Measurements from ENCODE around the gene TM9SF4.

The TM9SF4 gene, protein sequence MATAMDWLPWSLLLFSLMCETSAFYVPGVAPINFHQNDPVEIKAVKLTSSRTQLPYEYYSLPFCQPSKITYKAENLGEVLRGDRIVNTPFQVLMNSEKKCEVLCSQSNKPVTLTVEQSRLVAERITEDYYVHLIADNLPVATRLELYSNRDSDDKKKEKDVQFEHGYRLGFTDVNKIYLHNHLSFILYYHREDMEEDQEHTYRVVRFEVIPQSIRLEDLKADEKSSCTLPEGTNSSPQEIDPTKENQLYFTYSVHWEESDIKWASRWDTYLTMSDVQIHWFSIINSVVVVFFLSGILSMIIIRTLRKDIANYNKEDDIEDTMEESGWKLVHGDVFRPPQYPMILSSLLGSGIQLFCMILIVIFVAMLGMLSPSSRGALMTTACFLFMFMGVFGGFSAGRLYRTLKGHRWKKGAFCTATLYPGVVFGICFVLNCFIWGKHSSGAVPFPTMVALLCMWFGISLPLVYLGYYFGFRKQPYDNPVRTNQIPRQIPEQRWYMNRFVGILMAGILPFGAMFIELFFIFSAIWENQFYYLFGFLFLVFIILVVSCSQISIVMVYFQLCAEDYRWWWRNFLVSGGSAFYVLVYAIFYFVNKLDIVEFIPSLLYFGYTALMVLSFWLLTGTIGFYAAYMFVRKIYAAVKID

DNA sequence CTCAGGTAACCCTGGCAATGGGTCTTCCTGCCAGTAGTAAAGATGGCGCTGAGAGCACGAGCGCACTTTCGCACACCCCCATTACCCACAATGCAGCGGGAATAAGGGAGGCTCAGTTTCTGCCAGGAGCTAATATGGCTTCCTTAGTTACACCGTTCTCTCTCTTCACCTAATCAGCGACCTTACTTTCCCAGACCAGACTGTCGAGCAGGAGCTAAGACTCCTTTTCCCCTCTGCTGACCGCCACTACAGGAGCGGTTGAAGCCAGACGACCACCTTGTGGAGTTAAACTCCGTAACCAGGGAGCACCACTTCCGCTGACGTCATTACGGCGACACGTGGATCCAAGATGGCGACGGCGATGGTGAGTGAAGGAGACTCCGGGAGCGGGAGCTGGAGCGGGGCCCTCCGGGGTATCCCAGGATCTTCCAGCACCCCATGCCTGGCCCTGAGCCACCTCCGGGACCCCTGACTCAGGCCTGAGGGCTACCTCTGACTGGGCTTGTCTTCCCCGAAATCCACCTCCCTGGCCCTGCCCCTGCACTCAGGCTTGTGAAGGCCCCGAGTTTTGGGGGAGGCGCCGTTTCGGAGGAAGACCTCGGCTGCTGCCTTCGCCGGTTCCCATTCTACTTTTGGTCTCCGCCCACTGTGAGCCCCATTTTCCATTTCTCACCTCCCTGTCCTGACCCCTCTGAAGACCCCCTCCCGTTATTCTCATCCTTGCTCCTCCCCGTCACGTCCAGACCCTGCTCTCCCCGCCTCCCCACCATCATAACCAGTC lies at the start of gene TM9SF4:
Gene TM9SF4, plus strand, starts transcription at position 323 of the 781 bp plus-strand sequence. Its CDS starts 27 bp downstream, at position 350.
- TF ChIP-seq JUND (IDR thresholded peaks at IDR 0.05; ENCODE audit: low read depth), result peak; percentile 11; the same call in 1 of the 2 replicates
- in situ Hi-C loops (cut with HindIII; ENCODE audit: low pct_unique_long_range_greater_than_20kb, low sequenced_read_pairs), result no loop called here
- peak; percentile 71 to 99 for DNase-seq (ENCODE audit: low read depth in 1 of 2, low spot score in 1 of 2)

DNA sequence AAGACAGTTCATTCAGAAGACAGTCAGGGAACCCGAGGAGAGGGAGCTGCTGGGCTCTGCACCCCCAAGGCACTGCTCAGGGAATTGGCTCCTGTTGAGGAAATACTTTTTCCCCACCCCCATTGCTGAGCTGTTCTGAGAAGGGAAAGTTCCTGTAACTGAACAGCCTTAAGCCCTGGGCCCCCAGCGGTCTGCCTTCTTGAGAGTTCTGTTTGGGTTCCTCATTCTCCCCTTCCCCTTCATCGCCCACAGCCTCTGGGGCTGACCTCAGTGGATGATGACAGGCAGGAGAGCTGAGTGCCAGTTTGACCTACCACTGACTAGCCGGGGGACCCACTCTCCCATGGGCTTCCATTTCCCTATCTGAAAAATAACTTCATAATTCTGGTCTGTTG lies 46.7 kb upstream of the TM9SF4 start:
- in situ Hi-C loops (cut with HindIII; ENCODE audit: low pct_unique_long_range_greater_than_20kb, low sequenced_read_pairs), result no loop called here
- no peak for TF ChIP-seq JUND (IDR thresholded peaks at IDR 0.05; ENCODE audit: low read depth)
- no peak for DNase-seq (ENCODE audit: low read depth in 1 of 2, low spot score in 1 of 2)

DNA sequence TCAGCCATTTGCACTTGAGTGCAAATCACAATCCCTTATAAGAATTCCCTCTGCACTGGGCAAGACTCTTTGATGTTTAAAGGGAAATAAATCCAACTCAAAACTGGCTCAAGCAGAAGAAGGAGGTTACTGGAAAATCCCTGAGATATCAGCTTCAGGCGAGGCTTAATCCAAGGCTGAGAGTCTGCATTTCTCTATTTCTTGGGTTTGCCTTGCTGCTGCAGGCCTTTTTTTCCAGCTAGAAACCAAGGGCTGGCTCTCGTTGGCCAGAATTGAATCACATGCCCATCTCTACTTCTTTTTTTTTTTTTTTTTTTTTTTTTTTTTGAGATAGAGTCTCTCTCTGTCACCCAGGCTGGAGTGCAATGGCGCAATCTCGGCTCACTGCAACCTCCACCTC lies 45.8 kb upstream of the TM9SF4 start:
- in situ Hi-C loops (cut with HindIII; ENCODE audit: low pct_unique_long_range_greater_than_20kb, low sequenced_read_pairs), result no loop called here
- TF ChIP-seq JUND (IDR thresholded peaks at IDR 0.05; ENCODE audit: low read depth), result no peak
- DNase-seq (ENCODE audit: low read depth in 1 of 2, low spot score in 1 of 2), result no peak

DNA sequence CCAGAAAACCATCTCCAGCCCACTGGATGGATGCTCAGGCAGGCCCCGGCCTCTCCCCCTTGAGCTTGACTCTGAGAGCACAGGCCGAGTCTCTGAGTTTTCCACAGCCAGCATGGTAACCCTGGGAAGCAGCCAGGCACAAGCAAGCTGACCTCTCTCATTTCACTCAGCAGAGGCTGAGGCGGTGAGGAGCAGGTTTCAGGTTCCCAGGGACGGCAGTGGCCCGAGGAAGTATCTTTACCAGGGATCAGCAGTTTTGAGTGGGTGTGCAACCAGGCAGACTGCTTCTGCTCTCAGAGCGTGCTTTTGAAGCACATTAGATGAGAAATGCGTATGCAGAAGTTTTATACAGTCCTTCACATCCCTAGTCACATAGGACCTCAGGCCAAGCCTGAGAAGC lies 44.8 kb upstream of the TM9SF4 start:
- peak in 1 of 2 experiments; percentile 28 for DNase-seq (ENCODE audit: low read depth in 1 of 2, low spot score in 1 of 2)
- in situ Hi-C loops (cut with HindIII; ENCODE audit: low pct_unique_long_range_greater_than_20kb, low sequenced_read_pairs), result no loop called here
- TF ChIP-seq JUND (IDR thresholded peaks at IDR 0.05; ENCODE audit: low read depth), result no peak

DNA sequence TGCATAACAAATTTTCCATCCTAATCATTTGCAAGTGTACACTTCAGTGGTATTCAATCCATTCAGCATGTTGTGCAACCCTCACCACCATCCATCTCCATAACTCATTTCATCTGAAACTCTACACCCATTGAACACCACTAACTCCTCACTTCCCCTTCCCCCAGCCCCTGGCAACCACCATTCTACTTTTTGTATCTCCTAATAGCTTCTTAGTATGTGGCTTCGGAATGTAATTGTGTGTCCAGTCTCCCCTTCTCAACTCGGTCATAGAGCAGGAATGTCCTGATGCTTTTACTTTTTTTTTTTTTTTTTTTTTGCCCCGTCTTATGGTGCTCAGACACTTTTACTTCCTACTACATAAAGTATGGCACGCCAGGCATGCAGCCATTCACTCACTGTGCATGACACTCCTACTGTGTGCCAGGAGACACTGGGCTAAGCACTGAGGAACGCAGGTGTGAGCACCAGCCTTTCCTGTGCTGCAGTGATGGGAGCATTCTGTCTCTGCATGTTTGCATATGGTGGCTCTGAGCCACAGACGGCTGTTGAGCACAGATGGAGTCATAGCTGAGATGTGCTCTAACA lies 42.2 kb upstream of the TM9SF4 start:
- no peak for TF ChIP-seq JUND (IDR thresholded peaks at IDR 0.05; ENCODE audit: low read depth)
- no peak for DNase-seq (ENCODE audit: low read depth in 1 of 2, low spot score in 1 of 2)
- in situ Hi-C loops (cut with HindIII; ENCODE audit: low pct_unique_long_range_greater_than_20kb, low sequenced_read_pairs), result no loop called here

DNA sequence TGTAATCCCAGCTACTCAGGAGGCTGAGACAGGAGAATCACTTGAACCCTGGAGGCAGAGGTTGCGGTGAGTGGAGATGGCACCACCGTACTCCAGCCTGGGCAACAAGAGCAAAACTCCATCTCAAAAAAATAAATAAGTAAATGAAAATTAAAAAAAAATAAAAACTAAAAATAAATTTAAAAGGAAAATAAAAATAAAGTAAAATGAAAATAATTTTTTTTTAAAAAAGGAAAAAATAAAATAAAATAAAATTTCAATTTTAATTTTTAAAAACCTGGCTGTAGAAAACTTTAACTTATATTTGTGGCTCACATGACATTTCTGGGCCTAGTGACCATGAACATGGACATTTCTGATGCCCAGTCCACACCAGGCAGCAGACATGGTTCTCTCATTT lies 41.3 kb upstream of the TM9SF4 start:
- in situ Hi-C loops (cut with HindIII; ENCODE audit: low pct_unique_long_range_greater_than_20kb, low sequenced_read_pairs), result no loop called here
- no peak for DNase-seq (ENCODE audit: low read depth in 1 of 2, low spot score in 1 of 2)
- no peak for TF ChIP-seq JUND (IDR thresholded peaks at IDR 0.05; ENCODE audit: low read depth)

DNA sequence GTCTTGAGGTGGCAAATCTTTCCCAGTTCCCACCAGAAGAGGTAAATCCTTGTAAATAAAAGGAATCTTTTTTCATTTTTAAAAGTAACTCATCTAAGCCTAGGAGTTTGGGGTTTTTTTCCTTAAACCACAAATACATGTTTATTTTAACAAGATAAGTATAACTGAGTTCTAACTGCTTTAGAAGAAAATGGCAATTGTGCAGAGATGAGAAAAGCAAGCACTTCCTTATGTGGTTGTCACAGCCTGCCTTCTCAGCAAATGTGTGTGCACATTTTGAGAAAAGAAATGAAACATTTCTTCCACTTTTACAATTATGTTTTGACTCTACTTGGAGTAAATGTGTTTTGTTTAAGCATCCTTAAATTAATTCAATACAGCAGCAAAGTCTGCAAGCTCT lies 39.8 kb upstream of the TM9SF4 start:
- no peak for TF ChIP-seq JUND (IDR thresholded peaks at IDR 0.05; ENCODE audit: low read depth)
- in situ Hi-C loops (cut with HindIII; ENCODE audit: low pct_unique_long_range_greater_than_20kb, low sequenced_read_pairs), result no loop called here
- DNase-seq (ENCODE audit: low read depth in 1 of 2, low spot score in 1 of 2), result no peak

DNA sequence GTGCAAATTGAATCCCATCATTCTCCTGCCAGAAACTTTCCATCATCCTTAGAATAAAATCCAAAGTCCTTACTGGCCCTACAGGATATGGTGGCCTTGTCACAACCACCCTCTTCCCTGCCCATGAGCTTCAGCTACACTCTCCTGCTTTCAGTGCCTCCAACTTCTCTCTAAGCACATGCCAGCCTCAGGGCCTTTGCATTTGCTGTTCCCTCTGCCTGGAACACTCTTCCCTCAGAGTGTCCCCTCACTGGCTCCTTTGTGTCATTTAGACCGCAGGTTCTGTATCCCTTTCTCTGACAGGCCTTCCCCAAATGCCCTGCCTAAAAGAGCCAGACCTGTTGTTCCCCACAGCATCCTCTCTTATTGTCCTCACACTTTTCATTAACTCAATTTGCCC lies 39.2 kb upstream of the TM9SF4 start:
- TF ChIP-seq JUND (IDR thresholded peaks at IDR 0.05; ENCODE audit: low read depth), result no peak
- in situ Hi-C loops (cut with HindIII; ENCODE audit: low pct_unique_long_range_greater_than_20kb, low sequenced_read_pairs), result no loop called here
- no peak for DNase-seq (ENCODE audit: low read depth in 1 of 2, low spot score in 1 of 2)

DNA sequence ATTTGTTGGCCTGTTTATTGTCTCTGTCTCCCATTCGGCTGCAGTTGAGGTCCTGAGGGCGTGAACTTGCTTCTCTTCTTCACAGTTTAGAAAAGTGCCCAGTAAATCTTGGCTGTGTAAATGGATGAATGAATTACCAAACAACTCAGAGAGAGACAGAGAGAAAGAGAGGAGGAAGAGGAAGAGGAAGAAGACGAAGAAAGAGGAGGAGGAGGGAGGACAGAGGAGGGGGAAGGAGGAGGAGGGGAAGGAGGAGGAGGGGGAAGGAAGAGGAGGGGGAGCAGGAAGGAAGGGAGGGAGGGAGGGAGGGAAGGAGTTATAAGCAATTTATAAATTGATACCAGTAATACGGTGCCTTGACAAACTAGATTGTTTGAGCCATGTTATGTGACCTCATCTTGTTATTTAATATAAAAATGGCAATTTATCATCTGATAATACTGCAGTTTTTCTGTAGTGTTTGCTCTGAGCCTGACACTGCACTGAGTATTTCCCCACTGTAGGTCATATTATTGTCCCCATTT lies 38.8 kb upstream of the TM9SF4 start:
- TF ChIP-seq JUND (IDR thresholded peaks at IDR 0.05; ENCODE audit: low read depth), result no peak
- in situ Hi-C loops (cut with HindIII; ENCODE audit: low pct_unique_long_range_greater_than_20kb, low sequenced_read_pairs), result no loop called here
- DNase-seq (ENCODE audit: low read depth in 1 of 2, low spot score in 1 of 2), result no peak

DNA sequence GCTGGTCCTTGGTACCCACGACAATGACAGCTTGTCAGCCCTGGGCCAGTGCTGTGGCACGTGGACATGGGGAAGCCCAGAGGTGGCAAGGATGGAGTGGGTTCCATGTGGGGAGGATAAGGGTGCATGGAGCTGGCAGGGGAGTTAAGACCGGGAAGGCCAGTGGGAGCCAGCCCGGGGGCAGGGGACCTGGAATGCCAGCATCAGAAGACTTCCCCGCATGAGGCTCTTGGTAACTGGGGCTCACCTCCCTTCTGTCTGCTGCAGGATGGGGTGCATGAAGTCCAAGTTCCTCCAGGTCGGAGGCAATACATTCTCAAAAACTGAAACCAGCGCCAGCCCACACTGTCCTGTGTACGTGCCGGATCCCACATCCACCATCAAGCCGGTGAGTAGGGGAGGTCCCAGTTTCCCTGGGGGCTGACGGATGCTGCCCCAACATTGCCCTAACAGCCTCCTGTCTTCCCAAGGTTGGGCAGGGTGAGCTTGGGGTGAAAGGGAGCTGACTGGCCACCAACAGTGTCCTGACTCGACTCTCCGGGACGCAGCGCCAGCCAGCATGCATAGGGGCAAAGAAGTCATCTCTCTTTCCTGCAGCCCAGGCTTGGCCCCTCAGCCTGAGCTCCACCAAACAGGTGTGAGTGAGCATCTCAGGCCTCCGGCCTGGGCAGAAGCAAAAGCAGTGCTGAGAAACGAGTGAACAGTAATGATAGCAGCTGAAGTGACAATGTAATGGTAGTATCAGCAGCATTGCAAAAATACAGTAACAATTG lies 37.9 kb upstream of the TM9SF4 start:
- TF ChIP-seq JUND (IDR thresholded peaks at IDR 0.05; ENCODE audit: low read depth), result no peak
- in situ Hi-C loops (cut with HindIII; ENCODE audit: low pct_unique_long_range_greater_than_20kb, low sequenced_read_pairs), result no loop called here
- no peak for DNase-seq (ENCODE audit: low read depth in 1 of 2, low spot score in 1 of 2)

DNA sequence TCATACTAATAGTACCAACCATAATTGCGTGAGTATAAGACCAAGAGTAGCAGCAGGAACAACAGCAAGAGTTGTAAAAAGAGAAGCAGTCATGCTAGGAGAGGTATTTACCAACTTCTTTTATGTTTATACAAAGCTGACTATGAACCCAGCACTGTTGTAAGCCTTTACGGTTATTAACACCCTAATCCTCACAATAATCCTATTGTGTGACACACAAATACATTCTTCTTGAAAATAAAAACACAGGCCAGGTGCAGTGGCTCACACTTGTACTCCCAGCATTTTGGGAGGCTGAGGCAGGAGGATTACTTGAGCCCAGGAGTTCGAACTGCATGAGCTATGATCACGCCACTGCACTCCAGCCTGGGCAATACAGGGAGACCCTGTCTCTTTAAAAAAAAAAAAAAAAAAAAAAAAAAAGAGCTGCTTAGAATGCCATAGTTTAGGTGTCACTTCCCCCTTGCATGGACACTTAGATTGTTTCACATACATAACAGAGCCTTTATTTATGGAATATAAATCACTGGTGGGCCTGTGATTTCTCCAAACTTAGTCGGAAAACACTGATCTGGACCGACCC lies 37.3 kb upstream of the TM9SF4 start:
- in situ Hi-C loops (cut with HindIII; ENCODE audit: low pct_unique_long_range_greater_than_20kb, low sequenced_read_pairs), result no loop called here
- TF ChIP-seq JUND (IDR thresholded peaks at IDR 0.05; ENCODE audit: low read depth), result no peak
- no peak for DNase-seq (ENCODE audit: low read depth in 1 of 2, low spot score in 1 of 2)

All from T47D (cell line).